ENCODE measurements around the gene SGCA.

Gene SGCA

GRCh38 chr17:50134206-50135110 lies 31.3 kb upstream of the SGCA start:
- no peak for DNase-seq (ENCODE audit: low spot score)

- DNase-seq (ENCODE audit: low spot score), result no peak
Measured at GRCh38 chr17:50135316-50136095, 30.3 kb upstream of the SGCA start.

- no peak for DNase-seq (ENCODE audit: low spot score)
Measured at GRCh38 chr17:50136096-50136687, 29.6 kb upstream of the SGCA start.

- DNase-seq (ENCODE audit: low spot score), result no peak
Measured at GRCh38 chr17:50137042-50137441, 28.8 kb upstream of the SGCA start.

- DNase-seq (ENCODE audit: low spot score), result no peak
Measured at GRCh38 chr17:50139185-50139783, 26.5 kb upstream of the SGCA start.

- DNase-seq (ENCODE audit: low spot score), result peak; percentile 82
Measured at GRCh38 chr17:50139950-50140885, 25.6 kb upstream of the SGCA start.

GRCh38 chr17:50141026-50141744 lies 24.6 kb upstream of the SGCA start:
- DNase-seq (ENCODE audit: low spot score), result no peak

- DNase-seq (ENCODE audit: low spot score), result no peak
Measured at GRCh38 chr17:50141745-50142110, 24.1 kb upstream of the SGCA start.

- no peak for DNase-seq (ENCODE audit: low spot score)
Measured at GRCh38 chr17:50143461-50144176, 22.2 kb upstream of the SGCA start.

GRCh38 chr17:50144355-50144754 lies 21.4 kb upstream of the SGCA start:
- no peak for DNase-seq (ENCODE audit: low spot score)

GRCh38 chr17:50144845-50145531 lies 20.8 kb upstream of the SGCA start:
- no peak for DNase-seq (ENCODE audit: low spot score)

- DNase-seq (ENCODE audit: low spot score), result no peak
Measured at GRCh38 chr17:50145532-50146229, 20.1 kb upstream of the SGCA start.

GRCh38 chr17:50146230-50146926 lies 19.4 kb upstream of the SGCA start:
- DNase-seq (ENCODE audit: low spot score), result no peak

GRCh38 chr17:50146927-50147665 lies 18.7 kb upstream of the SGCA start:
- no peak for DNase-seq (ENCODE audit: low spot score)

GRCh38 chr17:50147841-50148225 lies 18.0 kb upstream of the SGCA start:
- DNase-seq (ENCODE audit: low spot score), result no peak

- peak; percentile 86 for DNase-seq (ENCODE audit: low spot score)
Measured at GRCh38 chr17:50148226-50149090, 17.3 kb upstream of the SGCA start.

- no peak for DNase-seq (ENCODE audit: low spot score)
Measured at GRCh38 chr17:50149091-50149416, 16.8 kb upstream of the SGCA start.

Measured in CD4-positive, alpha-beta T cell treated with Interleukin-15 for 4 hours (primary cell).